Stimulated activated CD4-positive, alpha-beta T cell treated with anti-CD3 and anti-CD28 coated beads, Interleukin-12 subunit alpha, Interleukin-12 subunit beta, amount 100 ng/mL, for 4 hours (primary cell): ENCODE results near the gene SPIRE1.

Experiments
- DNase-seq: peaks from one replicate; pipeline ENCODE4 v3.0.0-alpha.2; 2020

Gene SPIRE1

DNA sequence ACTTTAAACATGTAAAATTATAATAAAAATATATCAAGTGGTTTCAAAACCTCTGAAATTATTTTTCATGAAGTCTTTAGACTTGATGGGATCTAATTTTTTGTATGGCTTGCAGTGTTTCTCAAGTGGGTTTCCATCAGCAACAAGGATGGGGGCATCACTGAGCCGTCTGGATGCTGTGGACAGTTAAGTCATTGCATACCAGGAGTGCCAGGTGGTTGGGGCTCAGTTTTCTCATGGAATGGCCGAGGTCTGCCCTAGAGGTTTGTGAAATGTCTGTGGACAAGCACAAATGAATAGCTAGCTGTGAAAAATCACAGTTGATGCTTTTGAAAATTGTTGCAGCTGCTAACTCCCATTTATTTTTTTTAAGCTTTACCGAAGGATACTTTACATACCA is 248.4 kb downstream of the SPIRE1 start:
- no peak for DNase-seq

DNA sequence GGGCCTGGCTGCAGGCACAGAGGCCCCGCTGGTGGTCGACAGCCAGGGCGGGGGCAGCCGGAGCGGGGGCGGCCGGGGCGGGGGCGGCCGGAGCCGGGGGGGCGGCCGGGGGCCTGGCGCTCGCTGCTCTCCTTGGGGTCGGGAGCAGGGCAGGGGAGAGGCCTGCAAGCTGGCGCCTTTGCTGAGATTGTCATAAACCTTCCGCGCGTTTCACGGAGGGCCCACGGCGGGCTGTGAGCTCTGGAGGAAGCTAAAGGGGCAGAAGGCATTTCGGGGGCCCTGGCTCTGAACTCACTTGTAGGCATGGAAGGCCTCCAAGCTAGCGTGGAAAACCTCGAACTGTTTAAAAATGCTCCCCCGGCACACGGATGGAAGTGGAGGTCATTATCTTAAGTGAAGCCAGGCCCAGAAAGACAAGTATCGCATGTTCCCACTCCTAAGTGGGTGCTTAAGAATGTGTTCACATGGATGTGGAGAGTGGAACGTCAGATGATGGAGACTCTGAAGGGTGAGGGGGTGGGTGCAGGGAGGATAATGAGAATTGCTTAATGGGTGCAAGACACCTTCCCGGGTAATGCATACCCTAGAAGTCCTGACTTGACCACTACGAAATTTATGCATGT is 249.5 kb downstream of the SPIRE1 start:
- no peak for DNase-seq

DNA sequence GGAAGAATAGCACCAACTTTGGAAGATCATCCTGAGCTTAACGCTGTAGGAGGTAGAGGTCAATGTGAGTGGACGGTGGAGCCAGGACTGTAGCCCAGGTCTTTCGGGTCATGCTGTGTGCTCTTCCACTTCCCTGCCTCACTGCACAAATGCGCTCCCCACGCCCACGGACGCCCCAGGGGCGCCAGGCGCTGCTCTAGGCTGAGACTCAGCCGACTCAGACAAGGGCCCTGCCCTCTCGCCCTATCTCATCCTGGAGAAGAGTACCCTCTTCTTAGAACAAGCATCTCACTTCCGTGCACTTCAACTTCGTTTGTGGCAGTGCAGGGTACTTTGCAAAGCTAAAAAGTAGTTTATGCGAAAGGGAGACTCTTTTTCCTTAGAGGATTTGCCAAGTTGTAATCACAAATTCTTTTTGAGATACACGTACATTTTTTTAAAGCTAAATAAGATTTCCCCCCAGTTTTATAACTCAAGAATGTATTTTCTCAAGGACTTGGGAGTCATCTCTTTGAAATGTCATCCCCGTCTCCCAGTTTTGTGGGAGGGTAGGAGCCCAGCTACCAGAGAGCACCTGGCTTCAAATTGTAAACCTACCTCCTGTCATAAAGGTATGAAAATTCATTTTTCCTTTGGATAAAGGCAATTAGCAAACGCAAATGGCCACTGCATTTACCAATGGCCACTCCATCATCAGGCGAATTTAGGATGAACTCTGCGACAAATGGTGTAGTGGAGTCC is 251.4 kb downstream of the SPIRE1 start:
- no peak for DNase-seq

DNA sequence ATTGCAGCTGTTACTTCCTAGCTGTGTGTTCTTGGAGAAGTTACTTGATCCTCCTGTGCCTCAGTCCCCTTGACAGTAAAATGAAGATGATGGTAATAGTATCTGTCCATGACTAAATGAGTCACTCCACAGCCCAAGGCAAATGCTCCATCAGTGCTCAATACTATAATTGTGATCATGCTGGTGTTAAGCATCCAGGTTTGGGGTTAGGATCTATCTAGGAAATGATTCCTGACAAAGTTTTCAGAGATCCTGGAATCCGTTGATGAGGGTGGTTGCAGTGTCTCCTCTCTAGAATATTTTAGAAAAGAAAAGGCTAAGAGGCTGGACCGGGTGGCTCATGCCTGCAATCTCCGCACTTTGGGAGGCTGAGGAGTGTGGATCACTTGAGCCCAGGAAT is 252.8 kb downstream of the SPIRE1 start:
- no peak for DNase-seq

DNA sequence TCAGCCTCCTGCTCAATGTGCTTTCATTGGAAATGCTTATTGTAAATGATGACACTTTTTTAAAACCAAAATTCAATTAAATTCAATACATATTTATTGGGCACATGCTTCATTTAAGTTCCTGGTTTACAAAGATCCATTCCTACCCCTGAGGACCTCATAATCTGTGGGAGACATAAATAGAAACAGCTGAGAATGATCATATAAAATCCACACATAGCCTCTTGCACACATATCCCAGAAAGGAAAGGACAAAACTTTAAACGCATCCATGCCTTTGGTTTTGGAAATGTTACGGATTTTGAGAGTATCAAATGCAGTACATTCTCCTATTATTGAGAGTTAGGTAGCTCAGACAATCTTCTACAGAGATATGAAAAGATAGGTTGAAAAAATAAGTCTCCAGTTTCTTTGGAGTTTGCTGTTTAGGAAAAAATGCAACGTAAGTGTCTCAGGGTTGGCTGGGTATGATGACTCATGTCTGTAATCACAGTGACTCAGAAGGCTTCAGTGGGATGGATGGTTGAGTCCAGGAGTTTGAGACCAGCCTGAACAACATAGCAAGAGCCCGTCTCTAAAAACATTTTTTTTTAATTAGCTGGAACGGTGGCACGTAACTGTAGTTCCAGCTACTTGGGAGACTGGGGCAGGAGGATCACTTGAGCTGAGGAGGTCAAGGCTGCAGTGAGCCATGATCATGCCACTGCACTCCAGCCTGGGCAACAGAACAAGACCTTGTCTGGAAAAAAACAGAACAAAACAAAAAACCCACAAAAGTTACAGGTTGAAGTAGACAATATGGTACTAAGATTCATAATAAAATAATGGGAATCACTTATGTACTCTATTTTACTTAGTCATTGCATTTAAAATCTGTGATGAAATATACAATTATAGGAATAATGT is 254.1 kb downstream of the SPIRE1 start:
- DNase-seq: no peak

DNA sequence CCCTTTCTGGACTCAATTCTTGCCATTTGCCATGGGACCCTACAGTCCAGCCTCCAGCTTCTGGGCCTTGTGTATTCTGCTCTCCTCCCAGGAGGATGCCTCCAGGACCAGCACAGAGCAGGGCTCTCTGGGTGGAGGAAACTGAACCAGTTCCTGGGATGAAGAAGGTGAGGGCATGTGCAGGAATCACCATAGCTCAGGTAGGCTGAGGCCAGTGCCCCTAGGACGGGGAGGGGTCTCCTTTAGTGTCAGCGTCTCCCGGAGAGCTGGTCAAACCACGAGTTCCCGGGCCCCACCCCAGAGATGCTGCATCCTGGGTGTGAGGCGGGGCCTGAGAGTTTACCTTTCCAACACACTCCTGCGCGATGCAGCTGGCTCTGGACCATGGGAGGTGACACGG is 256.0 kb downstream of the SPIRE1 start:
- DNase-seq: no peak

DNA sequence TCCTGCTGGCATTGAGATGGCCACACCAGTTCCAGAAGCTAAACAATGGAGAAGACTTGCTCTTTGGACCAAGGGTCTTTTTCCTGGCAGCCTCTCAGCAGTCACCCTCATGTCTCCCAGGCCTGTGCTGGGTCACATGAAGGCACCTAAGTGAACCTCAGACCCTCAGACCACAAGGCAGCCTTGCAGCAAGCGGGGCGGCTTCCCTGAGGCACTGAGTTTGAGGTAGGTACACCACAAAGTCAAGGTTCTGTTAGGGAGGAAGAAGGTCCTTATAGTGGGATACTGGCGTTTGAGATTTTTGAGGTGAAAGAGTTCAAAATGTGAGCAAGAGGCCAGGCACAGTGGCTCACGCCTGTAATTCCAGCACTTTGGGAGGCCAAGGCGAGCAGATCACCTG is 258.7 kb downstream of the SPIRE1 start:
- no peak for DNase-seq

DNA sequence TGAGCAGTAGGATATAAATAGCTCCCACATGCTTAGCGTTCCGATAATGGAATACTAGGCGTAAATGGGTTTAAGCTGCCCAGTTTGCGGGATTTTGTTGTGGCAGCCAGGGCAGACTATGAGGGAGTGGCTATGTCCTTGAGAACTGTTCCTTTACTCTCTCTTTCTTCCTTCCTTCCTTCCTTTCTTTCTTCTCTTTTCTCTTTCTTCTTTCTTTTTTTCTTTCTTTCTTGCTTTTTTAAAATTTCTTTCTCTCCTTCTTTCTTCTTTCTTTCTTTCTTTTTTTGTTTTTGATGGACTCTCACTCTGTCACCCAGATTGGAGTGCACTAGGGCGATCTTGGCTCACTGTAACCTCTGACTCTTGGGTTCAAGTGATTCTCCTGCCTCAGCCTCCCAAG is 259.3 kb downstream of the SPIRE1 start:
- DNase-seq: no peak

DNA sequence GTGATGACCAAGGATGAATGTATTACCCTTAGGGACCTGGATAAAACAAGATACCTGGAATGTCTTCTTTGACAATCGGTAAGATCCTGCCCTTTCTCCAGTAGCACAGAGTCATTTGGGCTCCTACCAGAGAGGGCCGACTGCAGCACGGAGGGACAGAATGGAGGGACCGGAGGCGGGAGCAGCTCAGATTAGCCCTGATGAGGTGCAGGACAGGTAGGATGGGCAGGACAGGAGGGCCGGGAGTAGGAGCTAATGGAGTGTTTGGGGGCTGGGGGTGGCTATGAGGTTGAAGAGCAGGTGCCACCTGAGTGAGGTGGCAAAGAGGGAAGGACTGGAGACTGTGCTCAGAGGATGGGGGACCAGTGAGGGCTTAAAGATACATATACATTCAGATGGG is 260.1 kb downstream of the SPIRE1 start:
- no peak for DNase-seq

DNA sequence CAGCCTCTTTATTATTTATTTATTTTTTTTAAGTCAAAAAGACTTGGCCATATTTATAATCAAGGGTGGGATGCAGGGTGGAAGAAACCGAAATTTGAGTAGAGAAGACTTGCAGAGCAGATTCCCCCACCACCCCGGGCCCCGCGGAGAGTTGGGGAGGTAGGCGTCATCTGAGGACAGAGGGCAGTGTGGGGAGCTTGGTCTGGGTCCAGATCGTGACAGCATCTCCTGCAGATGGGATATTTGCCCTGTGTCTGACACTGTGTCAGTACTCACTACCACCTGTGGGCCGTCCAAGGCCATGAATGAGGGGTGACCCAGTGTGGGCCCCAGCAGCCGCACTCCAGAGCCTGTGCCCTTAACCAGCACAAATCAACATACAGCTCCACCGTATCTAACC is 260.7 kb downstream of the SPIRE1 start:
- no peak for DNase-seq
